ENCODE measurements around the gene PJA1.

The PJA1 gene

GRCh38 chrX:69142788-69143469 lies 22.3 kb downstream of the PJA1 start:
- no peak for DNase-seq

GRCh38 chrX:69140837-69141236 lies 24.4 kb downstream of the PJA1 start:
- DNase-seq: no peak

DNA sequence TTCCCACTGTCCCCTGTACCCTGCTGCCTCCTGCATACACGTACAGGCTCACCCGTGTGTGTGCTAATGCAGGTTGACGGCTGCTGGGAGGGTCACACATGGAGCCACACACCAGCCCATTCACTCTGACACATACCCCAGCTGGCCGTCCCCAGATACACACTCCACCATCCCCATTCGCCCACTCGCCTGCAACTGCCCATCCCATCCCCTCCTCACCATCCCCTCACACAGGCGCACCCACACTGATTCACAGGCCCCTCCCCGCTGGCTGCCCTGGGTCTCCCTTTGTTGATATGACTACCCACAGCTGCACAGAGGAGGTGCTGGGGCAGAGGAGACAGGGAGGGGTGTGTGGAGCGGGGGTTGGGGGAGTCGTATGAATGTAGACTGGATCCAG lies 25.7 kb downstream of the PJA1 start:
- no peak for DNase-seq

GRCh38 chrX:69138512-69138911 lies 26.7 kb downstream of the PJA1 start:
- DNase-seq: no peak

DNA sequence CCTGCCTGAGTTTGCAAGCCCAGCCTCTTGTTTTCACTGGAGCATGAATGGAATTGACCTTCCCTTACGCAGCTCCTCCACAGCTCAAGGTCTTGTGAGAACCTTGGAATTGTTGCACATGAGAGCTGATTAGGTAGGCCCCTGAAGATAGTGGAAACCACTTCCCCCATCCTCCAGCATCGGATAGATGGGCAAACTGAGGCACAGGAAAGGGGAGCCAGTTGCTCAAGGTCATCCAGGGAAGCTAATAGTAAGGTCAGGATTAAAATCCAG lies 27.2 kb downstream of the PJA1 start:
- DNase-seq: no peak

DNA sequence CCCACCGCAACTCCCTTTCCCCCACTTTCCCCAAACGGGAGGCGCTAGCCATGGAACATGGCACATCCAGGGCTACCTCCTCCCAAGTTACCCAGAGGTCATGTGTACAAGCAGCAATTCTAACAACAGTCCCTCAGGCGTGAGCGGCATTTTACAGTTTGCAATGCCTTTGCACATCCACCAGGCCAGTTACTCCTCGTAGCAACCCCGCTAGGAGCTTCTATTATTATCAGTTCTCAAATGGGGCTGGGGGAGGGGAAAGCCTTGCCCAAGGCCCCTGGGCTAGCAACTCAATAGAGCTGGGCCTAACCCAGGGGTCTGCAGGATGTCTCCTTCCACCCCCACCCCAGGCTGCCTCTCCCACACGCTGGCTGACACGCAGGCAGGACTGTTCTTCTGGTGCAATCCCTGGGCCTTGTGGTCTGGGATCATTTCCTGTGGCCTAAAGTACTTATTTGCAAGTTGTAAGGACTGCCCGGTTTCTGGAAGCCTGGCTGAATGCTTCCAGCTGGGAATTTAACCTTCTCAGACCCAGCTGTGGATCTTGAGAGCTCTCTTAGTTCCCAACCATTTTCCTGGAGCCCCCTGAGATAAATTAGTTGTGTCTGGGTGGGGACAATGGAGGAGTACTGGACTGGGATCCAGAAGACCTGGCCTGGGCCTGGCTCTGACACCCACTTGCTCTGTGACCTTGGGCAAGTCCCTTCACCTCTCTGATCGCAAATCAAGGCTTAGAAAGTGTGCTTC lies 27.7 kb downstream of the PJA1 start:
- DNase-seq: no peak

DNA sequence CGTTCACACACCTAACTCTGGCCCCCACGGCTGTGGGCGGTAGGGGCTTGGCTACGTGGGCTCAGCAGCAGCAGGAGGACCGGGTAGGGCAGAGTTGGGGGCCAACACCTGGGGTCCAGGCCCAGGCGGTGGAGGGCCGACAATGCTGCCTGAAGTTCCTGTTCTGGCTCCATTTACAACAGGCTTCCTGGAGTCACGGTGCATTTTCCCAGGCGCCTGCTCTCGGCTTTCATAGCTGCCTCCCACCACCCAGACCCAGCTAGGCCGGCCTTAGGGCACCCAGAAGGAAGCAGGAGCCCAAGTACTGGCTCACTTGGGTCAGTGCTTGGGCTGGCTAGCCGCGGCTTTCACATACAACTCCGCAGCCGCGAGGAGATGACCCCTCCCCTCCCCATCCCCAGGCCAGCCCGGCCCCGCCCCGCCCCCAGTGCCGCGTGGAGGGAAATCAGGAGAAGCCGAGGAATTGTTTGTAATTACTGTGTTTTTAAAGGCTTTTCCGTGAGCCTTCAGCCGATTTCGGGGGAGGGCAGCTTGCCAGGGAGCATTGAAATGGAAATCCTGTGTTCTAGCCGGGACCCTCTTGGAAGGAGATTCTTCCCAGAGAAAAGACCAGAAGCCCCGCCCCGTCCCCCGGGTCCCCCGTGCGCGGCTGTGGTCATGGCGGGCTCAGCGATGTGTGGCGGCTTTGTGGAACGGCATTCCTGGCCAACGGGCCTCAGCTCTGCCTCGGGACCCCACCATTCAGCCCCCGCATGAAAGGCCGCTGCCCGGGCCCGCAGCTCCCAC lies 28.5 kb downstream of the PJA1 start:
- DNase-seq: peak in 1 of 4 experiments; percentile 3

GRCh38 chrX:69133921-69134542 lies 31.2 kb downstream of the PJA1 start:
- peak; percentile 10 to 43 (median 40) for DNase-seq

- no peak for DNase-seq
Measured at GRCh38 chrX:69131886-69132285, 33.4 kb downstream of the PJA1 start.

GRCh38 chrX:69130439-69130838 lies 34.8 kb downstream of the PJA1 start:
- DNase-seq: no peak

- no peak for DNase-seq
Measured at GRCh38 chrX:69128588-69128987, 36.7 kb downstream of the PJA1 start.

GRCh38 chrX:69127466-69127865 lies 37.8 kb downstream of the PJA1 start:
- DNase-seq: no peak

DNA sequence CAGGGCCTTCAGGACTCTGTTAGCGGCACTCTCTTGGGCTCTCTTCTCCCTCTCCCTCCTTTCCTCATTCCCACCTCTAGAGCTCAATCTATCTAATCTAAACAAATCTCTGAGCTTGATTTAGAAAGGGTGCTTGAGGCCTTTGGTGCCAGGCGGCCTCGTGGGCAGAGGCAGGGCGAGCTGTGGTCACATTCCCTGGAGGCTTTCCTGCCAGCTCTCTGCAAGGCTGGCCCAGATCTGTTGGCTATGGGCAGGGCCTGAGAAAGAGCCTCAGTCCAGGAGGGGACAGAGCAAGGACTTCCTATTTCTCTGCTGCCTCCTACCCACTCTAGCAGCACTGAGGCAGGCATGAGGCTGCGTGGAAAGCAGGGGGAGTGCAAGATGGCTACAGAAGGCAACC lies 38.6 kb downstream of the PJA1 start:
- no peak for DNase-seq

GRCh38 chrX:69125094-69125493 lies 40.2 kb downstream of the PJA1 start:
- DNase-seq: no peak

DNA sequence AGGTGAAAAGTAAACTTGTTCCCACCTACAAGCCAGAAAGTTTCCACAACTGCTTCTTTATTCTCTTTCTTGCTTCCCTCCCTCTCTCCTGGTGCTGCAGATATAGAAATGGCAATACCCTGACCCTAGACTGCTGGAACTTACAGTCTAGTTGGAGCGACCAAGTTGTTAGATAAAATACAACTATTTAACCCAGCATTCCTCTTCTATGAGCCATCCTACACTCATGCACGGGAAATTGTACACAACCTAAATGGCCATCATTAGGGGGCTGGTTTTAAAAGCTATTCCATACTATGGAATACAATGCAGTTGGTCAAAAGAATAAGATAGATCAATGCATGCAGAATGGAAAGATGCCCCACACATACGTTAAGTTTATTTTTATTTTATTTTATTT lies 41.1 kb downstream of the PJA1 start:
- DNase-seq: no peak

DNA sequence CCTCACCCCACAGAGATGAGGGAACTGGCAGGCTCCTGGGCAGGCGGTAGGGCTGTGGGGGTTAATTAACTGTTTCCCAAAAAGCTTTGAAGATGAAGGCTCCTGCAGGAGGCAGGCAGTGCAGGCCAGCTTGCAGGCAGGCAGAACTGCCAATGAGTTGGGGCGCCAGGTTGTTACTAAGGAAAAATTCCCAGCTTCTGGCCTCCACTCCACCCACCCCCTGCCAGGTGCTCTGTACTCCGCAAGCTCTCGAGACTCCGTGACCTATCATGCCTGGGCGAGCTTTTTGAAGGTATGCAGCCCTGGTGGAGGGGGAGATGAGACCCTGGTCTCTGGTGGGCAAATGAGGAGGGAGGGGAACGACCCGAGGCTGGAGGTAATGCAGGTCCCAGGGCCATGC lies 41.8 kb downstream of the PJA1 start:
- no peak for DNase-seq

GRCh38 chrX:69121321-69122000 lies 43.8 kb downstream of the PJA1 start:
- DNase-seq: no peak

GRCh38 chrX:69120476-69120875 lies 44.8 kb downstream of the PJA1 start:
- no peak for DNase-seq

DNA sequence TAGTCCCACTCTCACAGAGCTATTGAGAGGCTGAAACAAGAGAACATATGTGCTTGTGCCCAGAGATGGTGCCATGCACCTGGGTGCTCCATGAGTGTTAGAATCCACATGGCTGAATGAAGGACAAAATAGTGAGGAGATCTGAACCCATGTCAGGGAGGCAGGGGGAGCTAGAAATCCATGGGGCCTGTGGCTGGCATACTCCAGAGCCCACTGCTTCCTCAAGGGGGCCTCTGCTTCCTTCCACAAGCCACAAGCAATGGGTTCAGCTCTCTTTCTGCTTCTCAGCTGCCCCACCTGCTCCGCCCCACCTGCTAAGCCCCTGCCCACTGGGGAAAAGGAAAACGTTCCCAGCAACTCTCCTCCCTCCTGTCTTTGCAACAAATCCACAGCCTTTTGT lies 46.1 kb downstream of the PJA1 start:
- no peak for DNase-seq

- no peak for DNase-seq
Measured at GRCh38 chrX:69117876-69118526, 47.3 kb downstream of the PJA1 start.

GRCh38 chrX:69116077-69116476 lies 49.2 kb downstream of the PJA1 start:
- no peak for DNase-seq

DNA sequence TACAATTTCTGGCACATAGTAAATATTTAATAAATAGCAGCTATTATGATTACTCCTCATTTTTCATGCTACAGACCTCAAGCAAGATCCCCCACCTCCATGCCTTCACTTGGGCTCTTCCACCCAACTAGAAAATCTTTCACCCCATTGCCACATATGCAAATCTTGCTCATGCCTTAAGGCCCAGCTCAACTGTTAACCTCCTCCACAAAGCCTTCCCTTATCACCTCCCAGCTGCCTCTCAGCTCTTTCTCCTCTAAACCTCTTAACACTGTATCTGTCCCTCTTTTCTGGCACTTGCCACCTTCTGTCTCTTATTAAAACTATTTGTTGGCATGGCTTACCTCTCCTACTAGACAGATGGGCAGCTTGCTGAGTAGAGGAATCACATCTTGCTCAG lies 51.5 kb downstream of the PJA1 start:
- DNase-seq: no peak
